Panc1 (cell line): ENCODE results near the gene RBMS1. TPM values are rescaled to one million over a fixed set of nuclear protein-coding genes. Genes with fewer than 3 reads are reported as not detected.

ENCODE experiments used
- ATAC-seq: fragments of 200-7000 bp; cut with Tn5 transposase; 2 replicates; pipeline ENCODE4 v1.9.1; 2020; ENCODE audit warnings: mild to moderate bottlenecking, moderate library complexity
- BruUV-seq: library from RNA; stranded (reverse); fragments of 400-500 nt; replicated peaks from 2 replicates; lab custom pipeline; 2021; lab: Mats Ljungman, UMichigan
- CTCF ChIA-PET: fragments of 300-600 bp; sonication (Branson Sonifier 250); formaldehyde crosslinking; loops from one replicate; lab custom pipeline; 2022; ENCODE audit warnings: antibody characterized with exemption; lab: Charles Lee
- POLR2A ChIA-PET: fragments of 300-600 bp; sonication (Branson Sonifier 250); formaldehyde crosslinking; loops from one replicate; lab custom pipeline; 2022; ENCODE audit warnings: antibody characterized with exemption; lab: Charles Lee
- DNase-seq: peaks from one replicate; pipeline ENCODE4 v3.0.0-alpha.2; 2010; ENCODE audit warnings: low read depth, low spot score
- H3K27ac ChIP-seq: 2 replicates; pipeline ENCODE4 v1.5.1; 2011; ENCODE audit warnings: mild to moderate bottlenecking, low read length, inconsistent platforms
- H3K27me3 ChIP-seq: fragments of 200-500 bp; sonication (Bioruptor generic); 2 replicates; pipeline ENCODE4 v1.6.0; 2014; ENCODE audit warnings: low read length, inconsistent platforms; ENCODE audit not compliant: control insufficient read depth, insufficient read depth
- H3K36me3 ChIP-seq: fragments of 200-500 bp; sonication (Bioruptor generic); 2 replicates; pipeline ENCODE4 v1.5.1; 2014; ENCODE audit warnings: inconsistent platforms, mild to moderate bottlenecking, low read length, moderate library complexity; ENCODE audit not compliant: control insufficient read depth, insufficient read depth
- H3K4me1 ChIP-seq: 2 replicates; pipeline ENCODE4 v1.5.1; 2011; ENCODE audit warnings: inconsistent platforms, mild to moderate bottlenecking, low read length, moderate library complexity; ENCODE audit not compliant: control insufficient read depth, insufficient read depth
- H3K4me3 ChIP-seq, 2 experiments: 2 replicates each; pipeline ENCODE4 v1.5.1; 2011 to 2012; ENCODE audit warnings: low read depth in 2 of 2, low read length in 2 of 2, mild to moderate bottlenecking in 2 of 2, inconsistent platforms in 1 of 2, moderate library complexity in 1 of 2
- H3K9me3 ChIP-seq: fragments of 200-500 bp; sonication (Bioruptor generic); 2 replicates; pipeline ENCODE4 v1.5.1; 2014; ENCODE audit warnings: low read depth, mild to moderate bottlenecking, inconsistent platforms, low read length, moderate library complexity; ENCODE audit not compliant: control insufficient read depth, insufficient read depth
- POLR2AphosphoS5 ChIP-seq: IDR thresholded peaks from 2 replicates; pipeline ENCODE4 v1.6.1; 2012; ENCODE audit warnings: mild to moderate bottlenecking, low read depth, low read length, moderate library complexity
- SIN3A ChIP-seq: IDR thresholded peaks from 2 replicates; pipeline ENCODE4 v1.6.1; 2012; ENCODE audit warnings: low read depth, mild to moderate bottlenecking, low read length, moderate library complexity, borderline replicate concordance; ENCODE audit not compliant: insufficient read depth
- TCF7L2 ChIP-seq: IDR thresholded peaks from 2 replicates; pipeline ENCODE4 v1.6.1; 2011; ENCODE audit warnings: mild to moderate bottlenecking, low read depth, low read length, inconsistent platforms
- in situ Hi-C: cut with HindIII; loops from 2 replicates; pipeline ENCODE4 v1.10.0; 2016; ENCODE audit warnings: low sequenced_read_pairs, low pct_unique_long_range_greater_than_20kb
- intact Hi-C: fragments of 100-400 bp; cut with micrococcal nuclease; formaldehyde crosslinking; loops from one replicate; pipeline ENCODE4 v1.10.0; 2022; ENCODE audit not compliant: unreplicated experiment
- total RNA-seq: library from RNA; stranded (reverse); gene quantifications from one replicate; pipeline ENCODE4 v1.2.1, GENCODE V29; 2021; ENCODE audit not compliant: unreplicated experiment
- TF ChIP-seq, protein P1 (sequence below), 2 experiments: IDR thresholded peaks; 2 replicates each; pipeline ENCODE4 v1.6.1; 2011 to 2012; ENCODE audit warnings: low read depth in 2 of 2, control low read depth in 1 of 2, low read length in 1 of 2, mild to moderate bottlenecking in 1 of 2, moderate library complexity in 1 of 2; ENCODE audit not compliant: insufficient read depth in 1 of 2
- TF ChIP-seq, protein P2 (sequence below): fragments of 450-650 bp; IDR thresholded peaks from 2 replicates; pipeline ENCODE4 v1.5.1; 2017; ENCODE audit warnings: mild to moderate bottlenecking

Gene RBMS1
- total RNA-seq, 1 experiment from 2014 or later = 67.0 TPM

- Histone ChIP-seq H3K9me3 (no peaks in the 10 kb centered on the region), H3K27me3 (no peaks in the 10 kb centered on the region), H3K27ac (peak overlapping the region; percentile 83), H3K36me3 (no peaks in the 10 kb centered on the region), H3K4me3 (peak overlapping the region in 1 of 2 experiments; percentile 1; a peak in 1 of 4 replicates), H3K4me1 (peaks cover 88% of the 10 kb centered on the region)
- no peak for TF ChIP-seq POLR2AphosphoS5
- TF ChIP-seq SIN3A = no peak
- no peak for TF ChIP-seq TCF7L2
- TF ChIP-seq, protein P1, sequence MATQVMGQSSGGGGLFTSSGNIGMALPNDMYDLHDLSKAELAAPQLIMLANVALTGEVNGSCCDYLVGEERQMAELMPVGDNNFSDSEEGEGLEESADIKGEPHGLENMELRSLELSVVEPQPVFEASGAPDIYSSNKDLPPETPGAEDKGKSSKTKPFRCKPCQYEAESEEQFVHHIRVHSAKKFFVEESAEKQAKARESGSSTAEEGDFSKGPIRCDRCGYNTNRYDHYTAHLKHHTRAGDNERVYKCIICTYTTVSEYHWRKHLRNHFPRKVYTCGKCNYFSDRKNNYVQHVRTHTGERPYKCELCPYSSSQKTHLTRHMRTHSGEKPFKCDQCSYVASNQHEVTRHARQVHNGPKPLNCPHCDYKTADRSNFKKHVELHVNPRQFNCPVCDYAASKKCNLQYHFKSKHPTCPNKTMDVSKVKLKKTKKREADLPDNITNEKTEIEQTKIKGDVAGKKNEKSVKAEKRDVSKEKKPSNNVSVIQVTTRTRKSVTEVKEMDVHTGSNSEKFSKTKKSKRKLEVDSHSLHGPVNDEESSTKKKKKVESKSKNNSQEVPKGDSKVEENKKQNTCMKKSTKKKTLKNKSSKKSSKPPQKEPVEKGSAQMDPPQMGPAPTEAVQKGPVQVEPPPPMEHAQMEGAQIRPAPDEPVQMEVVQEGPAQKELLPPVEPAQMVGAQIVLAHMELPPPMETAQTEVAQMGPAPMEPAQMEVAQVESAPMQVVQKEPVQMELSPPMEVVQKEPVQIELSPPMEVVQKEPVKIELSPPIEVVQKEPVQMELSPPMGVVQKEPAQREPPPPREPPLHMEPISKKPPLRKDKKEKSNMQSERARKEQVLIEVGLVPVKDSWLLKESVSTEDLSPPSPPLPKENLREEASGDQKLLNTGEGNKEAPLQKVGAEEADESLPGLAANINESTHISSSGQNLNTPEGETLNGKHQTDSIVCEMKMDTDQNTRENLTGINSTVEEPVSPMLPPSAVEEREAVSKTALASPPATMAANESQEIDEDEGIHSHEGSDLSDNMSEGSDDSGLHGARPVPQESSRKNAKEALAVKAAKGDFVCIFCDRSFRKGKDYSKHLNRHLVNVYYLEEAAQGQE (IDR thresholded peaks at IDR 0.05; ENCODE audit: insufficient read depth in 1 of 2, low read depth in 2 of 2, low read length in 1 of 2) = no peak
- ChIA-PET CTCF (no interaction called here), POLR2A (no interaction called here)
- DNase-seq (no peak), ATAC-seq (peak; percentile 33)
- in situ Hi-C loops = no loop called here
- intact Hi-C loops = no loop called here
- no TSS peak for BruUV-seq
Measured at GRCh38 chr2:160224507-160224906, 269.1 kb downstream of the RBMS1 start.

GRCh38 chr2:160224060-160224459 is 269.5 kb downstream of the RBMS1 start:
- no peaks in the 10 kb centered on the region for H3K36me3 ChIP-seq
- H3K4me1 ChIP-seq = peaks cover 89% of the 10 kb centered on the region
- TF ChIP-seq SIN3A (no peak), POLR2AphosphoS5 (no peak), TCF7L2 (no peak)
- TF ChIP-seq, protein P1 (IDR thresholded peaks at IDR 0.05; ENCODE audit: insufficient read depth in 1 of 2, low read depth in 2 of 2, low read length in 1 of 2) = no peak
- TF ChIP-seq, protein P2, sequence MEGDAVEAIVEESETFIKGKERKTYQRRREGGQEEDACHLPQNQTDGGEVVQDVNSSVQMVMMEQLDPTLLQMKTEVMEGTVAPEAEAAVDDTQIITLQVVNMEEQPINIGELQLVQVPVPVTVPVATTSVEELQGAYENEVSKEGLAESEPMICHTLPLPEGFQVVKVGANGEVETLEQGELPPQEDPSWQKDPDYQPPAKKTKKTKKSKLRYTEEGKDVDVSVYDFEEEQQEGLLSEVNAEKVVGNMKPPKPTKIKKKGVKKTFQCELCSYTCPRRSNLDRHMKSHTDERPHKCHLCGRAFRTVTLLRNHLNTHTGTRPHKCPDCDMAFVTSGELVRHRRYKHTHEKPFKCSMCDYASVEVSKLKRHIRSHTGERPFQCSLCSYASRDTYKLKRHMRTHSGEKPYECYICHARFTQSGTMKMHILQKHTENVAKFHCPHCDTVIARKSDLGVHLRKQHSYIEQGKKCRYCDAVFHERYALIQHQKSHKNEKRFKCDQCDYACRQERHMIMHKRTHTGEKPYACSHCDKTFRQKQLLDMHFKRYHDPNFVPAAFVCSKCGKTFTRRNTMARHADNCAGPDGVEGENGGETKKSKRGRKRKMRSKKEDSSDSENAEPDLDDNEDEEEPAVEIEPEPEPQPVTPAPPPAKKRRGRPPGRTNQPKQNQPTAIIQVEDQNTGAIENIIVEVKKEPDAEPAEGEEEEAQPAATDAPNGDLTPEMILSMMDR = no peak
- peak overlapping the region in 1 of 2 experiments; percentile 1; a peak in 1 of 4 replicates for H3K4me3 ChIP-seq
- ATAC-seq (peak; percentile 74), DNase-seq (no peak)
- BruUV-seq = no TSS peak
- ChIA-PET POLR2A (no interaction called here), CTCF (no interaction called here)
- H3K9me3 ChIP-seq = no peaks in the 10 kb centered on the region
- intact Hi-C loops = no loop called here
- in situ Hi-C loops = no loop called here
- H3K27ac ChIP-seq = peak overlapping the region; percentile 83
- no peaks in the 10 kb centered on the region for H3K27me3 ChIP-seq
